Measurements from ENCODE around the gene IQCH. TPM values are rescaled to one million over a fixed set of nuclear protein-coding genes. Genes with fewer than 3 reads are reported as not detected.

IQCH gene
- polyA plus RNA-seq, 3 donors: 0.03 TPM; not detected in 2

DNA sequence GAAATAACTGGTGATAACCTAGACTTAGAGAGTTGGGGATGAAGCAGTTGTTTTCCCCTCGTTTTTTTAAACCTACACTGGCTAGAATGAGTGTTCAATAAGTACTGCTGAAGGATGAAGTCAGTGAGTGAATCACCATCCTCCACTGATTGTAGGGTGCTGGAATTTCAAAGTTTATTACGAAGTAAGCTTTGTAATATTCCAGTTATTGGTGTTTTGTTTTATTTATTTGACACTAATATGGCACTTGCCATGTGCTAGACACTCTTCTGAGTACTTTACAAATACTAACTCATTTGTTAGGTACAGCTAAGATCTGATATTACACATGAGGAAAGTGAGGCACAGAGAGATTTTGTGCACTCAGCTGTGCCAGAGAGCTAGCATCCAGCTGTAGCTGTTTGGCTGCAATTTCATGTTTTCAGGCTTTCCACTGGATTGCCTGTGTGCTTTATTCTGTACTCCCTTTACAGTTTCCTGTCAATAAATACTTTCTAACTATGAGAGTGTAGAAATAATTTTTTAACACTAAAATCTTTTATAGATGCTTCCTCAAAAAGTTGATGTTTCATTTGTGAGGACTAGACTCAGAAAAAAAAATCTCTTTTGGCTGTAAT, 293.8 kb downstream of the IQCH start:
- Histone ChIP-seq H3K9me3 (replicated peaks in 1 of 2; ENCODE audit: control insufficient read depth in 1 of 2, insufficient read depth in 1 of 2, low read length in 2 of 2) (no peaks in the 10 kb centered on the region), H3K27ac (ENCODE audit: low read depth in 1 of 2, low read length in 2 of 2) (peak overlapping the region in 1 of 2 donors; percentile 3), H3K4me2 (replicated peaks; ENCODE audit: extremely low read depth, low read length, poor library complexity, severe bottlenecking) (no peak overlapping the region), H3K27me3 (ENCODE audit: control insufficient read depth in 2 of 2, insufficient read depth in 2 of 2, low read length in 2 of 2) (no peaks in the 10 kb centered on the region), H3K4me1 (ENCODE audit: control insufficient read depth in 1 of 2, insufficient read depth in 2 of 2, low read length in 2 of 2) (peaks cover 6 to 7% of the 10 kb centered on the region in 2 donors), H3K9ac (ENCODE audit: insufficient read depth, low read length, poor library complexity, severe bottlenecking) (no peak overlapping the region), H3K36me3 (replicated peaks in 1 of 2; ENCODE audit: control insufficient read depth in 1 of 2, insufficient read depth in 2 of 2, low read length in 2 of 2) (peaks cover 35 to 67% of the 10 kb centered on the region in 2 donors), H4K20me1 (ENCODE audit: insufficient read depth, low read length) (no peaks in the 10 kb centered on the region), H3K79me2 (ENCODE audit: insufficient read depth, low read length) (peaks cover 13% of the 10 kb centered on the region), H2AFZ (ENCODE audit: insufficient read depth, low read depth, low read length, poor library complexity, severe bottlenecking) (no peak overlapping the region), H3K4me3 (replicated peaks in 1 of 3; ENCODE audit: low read depth in 2 of 3, low read length in 3 of 3) (no peak overlapping the region)
- Mint-ChIP-seq H3K4me1 (peaks cover 39% of the 10 kb centered on the region), H3K9me3 (no peaks in the 10 kb centered on the region), H3K27ac (no peak overlapping the region), H3K4me3 (no peak overlapping the region), H3K27me3 (ENCODE audit: low read depth in 3 of 3) (no peaks in the 10 kb centered on the region), H3K36me3 (peaks cover 47 to 58% of the 10 kb centered on the region in 2 donors)
- no CpG with 5 or more reads among the region's 2 CpGs for WGBS (ENCODE audit: insufficient coverage)
- DNase-seq: no peak
- TF ChIP-seq, protein P1, sequence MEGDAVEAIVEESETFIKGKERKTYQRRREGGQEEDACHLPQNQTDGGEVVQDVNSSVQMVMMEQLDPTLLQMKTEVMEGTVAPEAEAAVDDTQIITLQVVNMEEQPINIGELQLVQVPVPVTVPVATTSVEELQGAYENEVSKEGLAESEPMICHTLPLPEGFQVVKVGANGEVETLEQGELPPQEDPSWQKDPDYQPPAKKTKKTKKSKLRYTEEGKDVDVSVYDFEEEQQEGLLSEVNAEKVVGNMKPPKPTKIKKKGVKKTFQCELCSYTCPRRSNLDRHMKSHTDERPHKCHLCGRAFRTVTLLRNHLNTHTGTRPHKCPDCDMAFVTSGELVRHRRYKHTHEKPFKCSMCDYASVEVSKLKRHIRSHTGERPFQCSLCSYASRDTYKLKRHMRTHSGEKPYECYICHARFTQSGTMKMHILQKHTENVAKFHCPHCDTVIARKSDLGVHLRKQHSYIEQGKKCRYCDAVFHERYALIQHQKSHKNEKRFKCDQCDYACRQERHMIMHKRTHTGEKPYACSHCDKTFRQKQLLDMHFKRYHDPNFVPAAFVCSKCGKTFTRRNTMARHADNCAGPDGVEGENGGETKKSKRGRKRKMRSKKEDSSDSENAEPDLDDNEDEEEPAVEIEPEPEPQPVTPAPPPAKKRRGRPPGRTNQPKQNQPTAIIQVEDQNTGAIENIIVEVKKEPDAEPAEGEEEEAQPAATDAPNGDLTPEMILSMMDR (IDR thresholded peaks at IDR 0.05): no peak
- intact Hi-C loops (cut with micrococcal nuclease): no loop called here

DNA sequence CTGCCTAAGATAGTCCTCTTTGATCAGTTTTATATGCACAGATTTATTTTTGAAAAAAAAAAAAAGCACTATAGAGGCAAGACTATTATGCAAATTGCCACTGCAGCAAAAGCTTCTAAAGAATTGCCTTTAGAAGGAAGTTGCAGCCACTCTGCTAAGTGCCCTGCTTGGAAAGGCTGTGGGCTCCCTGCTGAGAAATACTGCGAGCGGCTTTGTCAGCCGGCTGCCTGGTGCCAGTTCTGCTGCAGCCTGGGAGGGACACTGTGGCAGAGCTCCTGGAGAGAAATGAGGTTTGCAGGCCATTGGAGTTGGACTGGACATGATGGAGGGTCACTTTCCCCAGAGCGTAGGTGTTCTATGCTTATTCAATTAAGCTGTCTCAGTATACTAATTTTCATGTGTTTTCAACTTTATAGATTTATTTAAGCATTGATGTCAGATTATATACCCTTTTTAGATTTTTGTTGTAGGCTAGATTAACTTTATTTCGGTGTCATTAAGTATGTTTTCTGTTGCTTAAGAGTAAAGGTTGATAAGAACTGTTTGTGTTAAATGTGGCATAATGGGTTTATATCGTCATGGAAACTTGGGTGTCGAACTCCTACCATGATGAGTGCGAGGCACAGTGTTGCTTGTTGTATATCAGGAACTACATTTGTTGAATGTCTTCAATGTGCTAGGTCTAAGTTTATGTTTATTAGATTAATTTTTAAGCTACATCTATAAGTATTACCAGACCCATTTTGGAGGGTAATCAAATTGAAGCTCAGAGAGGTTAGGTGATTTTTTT, 294.5 kb downstream of the IQCH start:
- H3K9me3 Mint-ChIP-seq: no peaks in the 10 kb centered on the region
- H3K4me3 Mint-ChIP-seq: no peak overlapping the region
- Histone ChIP-seq H3K27me3 (ENCODE audit: control insufficient read depth in 2 of 2, insufficient read depth in 2 of 2, low read length in 2 of 2) (no peaks in the 10 kb centered on the region), H3K9ac (ENCODE audit: insufficient read depth, low read length, poor library complexity, severe bottlenecking) (no peak overlapping the region), H3K4me1 (ENCODE audit: control insufficient read depth in 1 of 2, insufficient read depth in 2 of 2, low read length in 2 of 2) (no peaks in the 10 kb centered on the region), H3K27ac (ENCODE audit: low read depth in 1 of 2, low read length in 2 of 2) (peak overlapping the region in 1 of 2 donors; percentile 3), H3K36me3 (replicated peaks in 1 of 2; ENCODE audit: control insufficient read depth in 1 of 2, insufficient read depth in 2 of 2, low read length in 2 of 2) (peaks cover 35 to 67% of the 10 kb centered on the region in 2 donors), H3K9me3 (replicated peaks in 1 of 2; ENCODE audit: control insufficient read depth in 1 of 2, insufficient read depth in 1 of 2, low read length in 2 of 2) (no peaks in the 10 kb centered on the region), H4K20me1 (ENCODE audit: insufficient read depth, low read length) (no peaks in the 10 kb centered on the region), H3K79me2 (ENCODE audit: insufficient read depth, low read length) (peaks cover 6% of the 10 kb centered on the region), H3K4me2 (replicated peaks; ENCODE audit: extremely low read depth, low read length, poor library complexity, severe bottlenecking) (no peak overlapping the region), H2AFZ (ENCODE audit: insufficient read depth, low read depth, low read length, poor library complexity, severe bottlenecking) (no peak overlapping the region), H3K4me3 (replicated peaks in 1 of 3; ENCODE audit: low read depth in 2 of 3, low read length in 3 of 3) (no peak overlapping the region)
- peaks cover 32% of the 10 kb centered on the region for H3K4me1 Mint-ChIP-seq
- peak overlapping the region in 2 of 7 donors; percentile 54 to 59 for H3K27ac Mint-ChIP-seq
- WGBS (ENCODE audit: insufficient coverage): 63% methylated on average over 5 of the region's 8 CpGs
- no peak for DNase-seq
- no peaks in the 10 kb centered on the region for H3K27me3 Mint-ChIP-seq (ENCODE audit: low read depth in 3 of 3)
- TF ChIP-seq, protein P1 (IDR thresholded peaks at IDR 0.05): no peak
- intact Hi-C loops (cut with micrococcal nuclease): no loop called here
- peaks cover 48 to 59% of the 10 kb centered on the region in 2 donors for H3K36me3 Mint-ChIP-seq
